GM19023 (cell line): Measurements from ENCODE around the gene MPO.
A peak's percentile ranks its signal among the peaks of the same experiment; 100 is the strongest.

ENCODE experiments used
- ATAC-seq: cut with Tn5 transposase; IDR thresholded peaks from one replicate; pipeline ENCODE4 v1.9.1; 2021; ENCODE audit warnings: mild to moderate bottlenecking, moderate library complexity; ENCODE audit not compliant: unreplicated experiment

The MPO gene

DNA sequence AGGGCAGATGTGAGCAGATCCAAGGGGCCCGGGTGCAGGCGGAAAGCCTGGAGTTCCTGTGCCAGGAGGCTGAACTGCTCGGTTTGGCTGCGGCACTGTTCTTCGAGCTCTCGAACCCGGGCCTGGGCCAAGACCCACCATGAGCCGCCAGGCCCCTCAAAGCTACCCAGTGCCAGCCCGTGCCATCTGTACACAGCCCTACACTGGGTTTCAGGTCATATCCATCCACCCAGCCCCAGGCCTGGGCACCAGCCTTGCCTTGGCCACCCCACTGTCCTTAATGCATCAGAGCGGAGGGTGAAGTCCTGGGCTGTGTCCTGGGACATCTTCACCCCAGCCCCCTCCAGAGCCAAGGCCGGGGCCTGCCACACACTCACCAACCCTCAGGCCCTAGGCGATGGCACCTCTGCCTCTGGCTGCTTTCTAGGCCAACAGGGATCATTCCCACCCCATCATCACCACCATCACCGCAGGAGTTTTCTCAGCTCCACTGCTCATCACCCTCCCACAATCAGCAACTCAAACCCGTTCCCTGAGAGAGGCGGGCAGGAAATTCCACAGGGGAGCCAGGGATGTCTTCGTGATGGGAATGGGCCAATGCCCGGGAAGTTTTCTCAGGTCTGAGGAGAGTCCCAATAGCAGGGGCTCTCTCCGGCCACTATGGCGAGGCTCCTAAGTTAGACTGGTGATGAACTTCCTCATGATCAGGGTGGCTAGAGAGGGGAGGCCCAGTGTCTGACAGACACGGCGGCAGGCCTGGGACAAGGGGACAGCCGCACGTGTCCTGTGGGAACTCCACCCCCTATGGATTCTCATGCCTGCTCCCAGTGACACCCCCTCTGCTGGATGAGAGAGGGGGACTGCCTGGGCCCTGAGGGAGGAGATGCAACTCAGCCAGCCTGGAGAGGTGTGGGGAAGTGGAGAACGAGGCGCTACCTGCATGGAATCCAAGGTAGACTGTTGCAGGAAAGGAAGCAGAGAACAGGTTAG lies 38.7 kb upstream of the MPO start:
- ATAC-seq = no peak

DNA sequence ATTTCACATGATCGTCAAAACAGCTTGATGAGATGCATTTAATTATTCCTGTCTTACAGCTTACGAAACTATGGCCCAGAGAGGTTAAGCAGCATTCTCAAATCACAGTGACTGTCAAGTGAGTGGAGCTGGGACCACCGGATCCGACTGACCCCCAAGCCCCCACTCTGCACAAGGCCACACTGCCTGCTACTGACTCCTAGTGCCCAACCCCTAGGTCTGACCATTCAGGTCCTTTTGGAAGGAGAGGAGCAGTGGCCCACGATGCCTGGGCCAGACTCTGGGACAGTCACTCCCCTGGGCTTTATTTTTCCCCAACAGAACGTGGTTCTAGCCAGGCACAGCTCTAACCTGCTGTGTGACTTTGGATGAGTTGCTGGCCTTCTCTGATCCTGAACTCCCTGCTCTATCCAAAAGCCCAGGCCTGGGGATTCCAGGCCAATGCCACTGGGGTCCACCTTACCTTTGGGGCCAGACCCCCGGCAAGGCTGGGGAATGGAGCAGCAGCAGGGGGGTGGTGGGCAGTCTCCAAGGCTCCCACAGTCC lies 38.0 kb upstream of the MPO start:
- no peak for ATAC-seq

GRCh38 chr17:58318065-58318481 lies 37.3 kb upstream of the MPO start:
- ATAC-seq = no peak

- peak; percentile 79 for ATAC-seq
Observed at GRCh38 chr17:58317421-58318064, 36.8 kb upstream of the MPO start.

DNA sequence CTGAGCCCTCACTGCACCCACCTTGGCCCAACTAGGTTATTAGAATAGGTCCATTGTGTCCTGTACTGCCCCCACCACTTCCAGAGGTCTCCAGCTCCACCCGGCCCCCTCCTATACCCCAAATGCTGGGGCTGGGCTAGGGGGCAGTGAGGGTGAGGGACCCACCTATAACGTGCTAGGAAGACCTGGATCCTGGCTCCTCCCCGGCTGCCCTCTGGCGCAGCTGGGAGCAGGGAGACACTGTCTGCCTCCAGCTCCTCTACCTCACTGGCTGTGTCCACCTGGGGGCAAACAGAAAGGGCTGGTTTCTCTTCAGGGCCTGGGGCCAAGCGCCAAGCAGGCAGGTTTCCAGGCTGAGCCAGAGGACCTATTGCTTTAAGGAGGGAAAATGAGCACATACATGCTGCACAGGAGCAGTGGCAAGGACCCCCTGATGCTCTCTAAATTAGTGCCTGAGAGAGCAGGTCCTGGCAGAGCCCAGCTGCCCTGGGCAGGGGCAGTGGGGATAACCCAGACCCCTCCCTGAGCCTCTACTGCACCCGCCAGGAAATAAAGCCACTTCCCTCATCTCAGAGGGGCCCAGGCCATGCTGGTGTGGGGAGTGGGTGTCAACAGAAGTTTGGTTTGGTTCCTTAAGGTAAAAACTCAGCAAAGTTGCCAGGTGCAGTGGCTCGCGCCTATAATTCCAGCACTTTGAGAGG lies 35.7 kb upstream of the MPO start:
- ATAC-seq = no peak

- ATAC-seq = no peak
Observed at GRCh38 chr17:58315750-58316149, 35.0 kb upstream of the MPO start.

GRCh38 chr17:58315281-58315711 lies 34.6 kb upstream of the MPO start:
- ATAC-seq = no peak

DNA sequence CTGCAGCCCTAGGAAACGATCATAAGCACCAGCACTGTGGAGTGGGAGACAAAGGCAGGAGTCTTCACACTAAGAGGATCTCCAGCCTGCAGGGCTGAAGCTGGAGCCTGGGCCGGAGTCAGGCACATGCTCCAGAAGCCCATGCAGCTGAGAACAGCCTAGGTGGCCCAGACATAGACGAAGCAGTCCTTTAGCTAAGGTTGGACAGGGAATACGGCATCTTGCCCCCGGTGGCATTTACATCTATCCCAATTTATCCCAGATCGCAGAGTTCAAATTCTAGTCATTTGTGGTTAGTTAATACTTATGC lies 33.9 kb upstream of the MPO start:
- no peak for ATAC-seq

DNA sequence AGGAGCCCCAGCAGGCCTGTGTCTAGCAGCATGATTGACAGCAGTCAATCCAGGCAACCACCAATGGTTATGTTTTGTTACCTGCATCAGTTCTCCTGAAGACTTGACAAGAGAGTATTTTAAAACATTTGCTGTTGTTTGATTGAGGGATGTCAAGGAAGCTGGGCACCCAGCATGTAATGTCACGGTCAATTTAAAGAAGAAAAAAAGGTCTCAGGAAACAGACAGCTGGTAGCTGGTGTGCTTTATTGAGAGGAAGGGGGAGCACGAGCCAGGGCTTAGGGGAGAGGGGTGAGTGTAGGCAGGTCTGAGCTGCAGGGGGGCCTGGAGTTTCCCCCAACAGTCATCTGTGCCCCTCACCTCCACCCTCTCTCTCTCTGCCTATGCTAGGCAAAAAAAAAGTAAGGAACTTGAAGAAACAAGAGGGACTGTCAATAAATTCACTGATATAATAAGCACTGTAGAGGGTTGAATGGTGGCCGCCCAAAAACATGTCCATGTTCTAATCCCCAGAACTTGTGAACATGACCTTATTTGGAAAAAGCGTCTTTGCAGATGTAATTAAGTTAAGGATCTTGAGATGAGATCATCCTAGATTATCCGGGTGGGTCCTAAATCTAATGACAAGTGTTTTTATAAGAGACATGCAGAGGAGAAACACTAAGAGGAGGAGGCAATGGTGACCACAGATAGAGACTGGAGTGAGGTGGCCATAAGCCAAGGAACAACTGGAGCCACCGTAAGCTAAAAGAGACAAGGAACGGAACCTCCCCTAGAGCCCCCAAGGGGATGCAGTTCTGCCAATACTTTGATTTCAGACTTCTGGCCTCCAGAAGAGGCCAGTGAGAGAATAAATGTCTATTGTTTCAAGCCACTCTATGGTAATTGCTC lies 33.3 kb upstream of the MPO start:
- no peak for ATAC-seq

- ATAC-seq = no peak
Observed at GRCh38 chr17:58312829-58313228, 32.1 kb upstream of the MPO start.

GRCh38 chr17:58312021-58312630 lies 31.4 kb upstream of the MPO start:
- ATAC-seq = no peak

DNA sequence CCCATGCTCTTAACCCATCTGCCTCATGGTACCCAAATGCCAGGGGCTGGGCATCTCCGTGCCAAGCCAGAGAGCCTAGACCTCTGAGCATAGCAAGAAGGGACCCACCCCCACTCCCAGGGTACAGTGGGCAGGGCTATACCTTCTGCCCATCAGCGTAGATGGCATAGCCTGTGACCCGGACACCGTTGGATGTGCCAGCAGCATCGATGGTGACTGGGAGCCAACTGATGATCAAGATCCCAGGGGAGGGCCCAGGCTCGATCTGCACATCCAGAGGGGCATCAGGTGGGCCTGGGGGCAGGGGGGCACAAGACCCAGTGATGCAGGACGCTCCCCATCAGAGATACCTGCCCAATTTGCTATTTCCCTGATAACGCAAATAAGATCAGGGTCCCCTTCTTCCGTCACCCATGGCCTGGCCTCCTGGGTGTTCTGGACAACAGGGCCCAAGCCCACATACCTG lies 30.7 kb upstream of the MPO start:
- no peak for ATAC-seq

- ATAC-seq = no peak
Observed at GRCh38 chr17:58310511-58311428, 30.0 kb upstream of the MPO start.

DNA sequence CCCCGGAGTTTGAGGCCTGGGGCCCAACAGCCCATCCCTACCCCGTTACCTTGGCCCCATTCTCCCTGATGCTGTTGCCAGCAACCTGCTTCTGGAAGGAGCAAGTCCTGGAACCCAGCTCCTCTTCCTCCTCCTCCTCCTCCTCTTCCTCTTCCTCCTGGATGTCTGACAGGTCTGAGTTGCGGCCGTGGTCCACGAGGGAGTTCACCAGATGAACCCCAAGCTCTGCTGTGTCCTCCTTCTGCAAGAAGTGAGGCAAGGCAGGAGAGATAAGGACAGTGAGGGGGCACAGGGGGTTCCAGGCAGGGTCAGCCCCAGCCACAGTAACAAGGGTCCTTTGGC lies 29.2 kb upstream of the MPO start:
- no peak for ATAC-seq

GRCh38 chr17:58308985-58309917 lies 28.5 kb upstream of the MPO start:
- no peak for ATAC-seq

GRCh38 chr17:58308173-58308984 lies 27.6 kb upstream of the MPO start:
- no peak for ATAC-seq
